ENCODE data around the gene IGFBP3.

IGFBP3 gene

GRCh38 chr7:45872116-45873034 is 48.7 kb downstream of the IGFBP3 start:
- FAIRE-seq: no peak

GRCh38 chr7:45869426-45869825 is 51.6 kb downstream of the IGFBP3 start:
- FAIRE-seq: no peak

GRCh38 chr7:45867471-45867870 is 53.6 kb downstream of the IGFBP3 start:
- FAIRE-seq: no peak

- FAIRE-seq: no peak
Observed at GRCh38 chr7:45865594-45866410, 55.3 kb downstream of the IGFBP3 start.

GRCh38 chr7:45863715-45864114 is 57.4 kb downstream of the IGFBP3 start:
- no peak for FAIRE-seq

Measured in islet of Langerhans (tissue), 1 donor.